SH-SY5Y (cell line): Measurements from ENCODE around the gene UTP3.

Experiments used
- GATA2 ChIP-seq: IDR thresholded peaks from 2 replicates; pipeline ENCODE4 v1.6.1; 2011; ENCODE audit warnings: mild to moderate bottlenecking, low read depth, low read length
- GATA3 ChIP-seq: IDR thresholded peaks from 2 replicates; pipeline ENCODE4 v1.6.1; 2011; ENCODE audit warnings: low read depth, mild to moderate bottlenecking, low read length, moderate library complexity

GRCh38 chr4:70718811-70719604, 30.7 kb downstream of the UTP3 start:
- no peak for TF ChIP-seq GATA2
- no peak for TF ChIP-seq GATA3
